Measurements from ENCODE around the gene SLC35F1.

DNA sequence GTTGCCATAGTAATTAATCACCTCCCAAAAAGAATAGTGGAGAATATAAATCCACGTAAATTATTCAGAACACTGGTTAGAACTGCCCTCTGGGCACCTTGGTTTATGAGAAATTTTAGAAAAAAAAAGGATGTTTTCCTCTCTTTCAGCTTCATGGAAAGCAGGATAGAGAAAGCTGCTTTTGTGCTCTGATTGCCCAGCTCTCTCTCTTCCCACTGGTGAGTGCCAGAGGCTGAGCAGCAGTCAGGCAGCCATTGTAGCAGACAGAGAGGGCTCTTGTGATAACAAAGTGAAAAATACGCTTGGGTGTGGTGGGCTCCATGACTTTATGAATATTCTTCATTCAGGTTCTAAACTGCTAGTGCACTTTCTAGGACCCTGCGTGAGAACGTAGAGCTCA is 26.4 kb downstream of the SLC35F1 start:
- TF ChIP-seq, protein P1, sequence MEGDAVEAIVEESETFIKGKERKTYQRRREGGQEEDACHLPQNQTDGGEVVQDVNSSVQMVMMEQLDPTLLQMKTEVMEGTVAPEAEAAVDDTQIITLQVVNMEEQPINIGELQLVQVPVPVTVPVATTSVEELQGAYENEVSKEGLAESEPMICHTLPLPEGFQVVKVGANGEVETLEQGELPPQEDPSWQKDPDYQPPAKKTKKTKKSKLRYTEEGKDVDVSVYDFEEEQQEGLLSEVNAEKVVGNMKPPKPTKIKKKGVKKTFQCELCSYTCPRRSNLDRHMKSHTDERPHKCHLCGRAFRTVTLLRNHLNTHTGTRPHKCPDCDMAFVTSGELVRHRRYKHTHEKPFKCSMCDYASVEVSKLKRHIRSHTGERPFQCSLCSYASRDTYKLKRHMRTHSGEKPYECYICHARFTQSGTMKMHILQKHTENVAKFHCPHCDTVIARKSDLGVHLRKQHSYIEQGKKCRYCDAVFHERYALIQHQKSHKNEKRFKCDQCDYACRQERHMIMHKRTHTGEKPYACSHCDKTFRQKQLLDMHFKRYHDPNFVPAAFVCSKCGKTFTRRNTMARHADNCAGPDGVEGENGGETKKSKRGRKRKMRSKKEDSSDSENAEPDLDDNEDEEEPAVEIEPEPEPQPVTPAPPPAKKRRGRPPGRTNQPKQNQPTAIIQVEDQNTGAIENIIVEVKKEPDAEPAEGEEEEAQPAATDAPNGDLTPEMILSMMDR (conservative IDR thresholded peaks at IDR 0.05): no peak
- TF ChIP-seq EZH2 (IDR thresholded peaks at IDR 0.05; ENCODE audit: low read depth): no peak

Measured in PC-9 (cell line).